ENCODE results near the gene SUMO3. TPM values are rescaled to one million over a fixed set of nuclear protein-coding genes. Genes with fewer than 3 reads are reported as not detected.

Gene SUMO3
- total and polyA plus RNA-seq, 10 of the 15 experiments (the other 5 are each of a cell fraction or from before 2014, with no cell fraction given): 14.3 to 164 (median 89.9) TPM

DNA sequence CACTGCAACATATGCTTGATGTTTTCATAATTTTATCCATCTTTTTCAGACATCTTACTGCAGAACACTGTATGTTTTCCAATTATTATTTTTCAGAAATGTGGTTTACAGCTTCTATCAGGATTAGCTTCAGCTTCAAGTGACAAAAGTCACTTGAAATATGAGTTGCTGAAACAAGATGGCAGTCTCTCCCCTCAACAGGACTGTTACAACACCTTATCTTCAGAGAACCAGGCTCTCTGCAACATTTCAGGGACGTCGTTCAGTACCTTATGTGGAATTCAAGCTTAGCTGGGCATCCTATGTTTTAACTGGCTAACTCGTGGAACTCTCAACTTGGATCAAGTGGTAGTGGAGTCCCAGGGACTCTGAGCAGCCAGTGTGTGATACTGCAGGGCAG lies 14.2 kb downstream of the SUMO3 start:
- Histone ChIP-seq H3K36me3 (ENCODE audit: control insufficient read depth in 2 of 2, insufficient read depth in 2 of 2, low read length in 1 of 2) (peaks cover 6 to 12% of the 10 kb centered on the region in 2 experiments), H3K79me2 (ENCODE audit: control insufficient read depth, insufficient read depth, low read length) (peaks cover 39% of the 10 kb centered on the region), H3K27ac (ENCODE audit: control insufficient read depth, insufficient read depth) (no peak overlapping the region), H3K4me3 (no peak overlapping the region), H3K4me1 (ENCODE audit: control insufficient read depth, insufficient read depth, low read length) (peaks cover 12% of the 10 kb centered on the region), H3K4me2 (ENCODE audit: control insufficient read depth, insufficient read depth) (no peak overlapping the region), H2AFZ (ENCODE audit: control insufficient read depth, low read depth, low read length) (no peak overlapping the region), H3K9ac (ENCODE audit: control insufficient read depth, insufficient read depth, low read length) (no peak overlapping the region), H3K27me3 (replicated peaks in 1 of 2; ENCODE audit: control insufficient read depth in 2 of 2, insufficient read depth in 2 of 2, low read length in 1 of 2) (no peaks in the 10 kb centered on the region), H3K9me3 (replicated peaks; ENCODE audit: control insufficient read depth, insufficient read depth, low read length) (no peaks in the 10 kb centered on the region), H4K20me1 (ENCODE audit: control insufficient read depth, insufficient read depth) (no peaks in the 10 kb centered on the region)
- DNase-seq (ENCODE audit: low read depth, low spot score): no peak
- ChIA-PET RAD21 (ENCODE audit: unreplicated experiment) (interaction anchor here (0.7 kb wide), 1 partner anchor 11 kb away, joined by 4 read pairs; no protein-coding TSS in a partner anchor), CTCF (interaction anchor here (0.9 to 2.9 kb wide), 2 partner anchors 10 to 128 kb away, joined by 3 to 16 read pairs; no protein-coding TSS in a partner anchor), SMC1A (ENCODE audit: uncharacterized antibody, unreplicated experiment) (no interaction called here), POLR2A (interaction anchor here (0.7 to 1.6 kb wide), 2 partner anchors 11 to 506 kb away, joined by 3 to 4 read pairs; no protein-coding TSS in a partner anchor)
- FAIRE-seq: no peak
- intact Hi-C loops (cut with micrococcal nuclease; ENCODE audit: unreplicated experiment): loop anchor here (5.0 to 10.0 kb wide), 3 partner anchors 69 to 331 kb away; partner anchors contain the start of gene PTTG1IP
- no peak for ATAC-seq
- BruUV-seq (replicated peaks): no TSS peak
- in situ Hi-C loops (cut with MboI): no loop called here
- 65% methylated on average over 3 of the region's 3 CpGs for WGBS (ENCODE audit: insufficient coverage, insufficient replicate concordance, low lambda C conversion rate, missing lambda C conversion rate)
- no peak for TF ChIP-seq NR2C2 (IDR thresholded peaks at IDR 0.05; ENCODE audit: borderline replicate concordance, control insufficient read depth, insufficient read length, low read depth)
- TF ChIP-seq CHD4 (IDR thresholded peaks at IDR 0.05): no peak
- TF ChIP-seq, protein P1, sequence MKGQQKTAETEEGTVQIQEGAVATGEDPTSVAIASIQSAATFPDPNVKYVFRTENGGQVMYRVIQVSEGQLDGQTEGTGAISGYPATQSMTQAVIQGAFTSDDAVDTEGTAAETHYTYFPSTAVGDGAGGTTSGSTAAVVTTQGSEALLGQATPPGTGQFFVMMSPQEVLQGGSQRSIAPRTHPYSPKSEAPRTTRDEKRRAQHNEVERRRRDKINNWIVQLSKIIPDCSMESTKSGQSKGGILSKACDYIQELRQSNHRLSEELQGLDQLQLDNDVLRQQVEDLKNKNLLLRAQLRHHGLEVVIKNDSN (IDR thresholded peaks at IDR 0.05; ENCODE audit: borderline replicate concordance, extremely low read length, insufficient read depth, low read depth, low read length): no peak
- TF ChIP-seq ZBTB11 (CRISPR knock-in tag; IDR thresholded peaks at IDR 0.05): no peak
- no peak for TF ChIP-seq SMAD1 (IDR thresholded peaks at IDR 0.05; ENCODE audit: low read depth, partially characterized antibody)
- TF ChIP-seq, protein P2, sequence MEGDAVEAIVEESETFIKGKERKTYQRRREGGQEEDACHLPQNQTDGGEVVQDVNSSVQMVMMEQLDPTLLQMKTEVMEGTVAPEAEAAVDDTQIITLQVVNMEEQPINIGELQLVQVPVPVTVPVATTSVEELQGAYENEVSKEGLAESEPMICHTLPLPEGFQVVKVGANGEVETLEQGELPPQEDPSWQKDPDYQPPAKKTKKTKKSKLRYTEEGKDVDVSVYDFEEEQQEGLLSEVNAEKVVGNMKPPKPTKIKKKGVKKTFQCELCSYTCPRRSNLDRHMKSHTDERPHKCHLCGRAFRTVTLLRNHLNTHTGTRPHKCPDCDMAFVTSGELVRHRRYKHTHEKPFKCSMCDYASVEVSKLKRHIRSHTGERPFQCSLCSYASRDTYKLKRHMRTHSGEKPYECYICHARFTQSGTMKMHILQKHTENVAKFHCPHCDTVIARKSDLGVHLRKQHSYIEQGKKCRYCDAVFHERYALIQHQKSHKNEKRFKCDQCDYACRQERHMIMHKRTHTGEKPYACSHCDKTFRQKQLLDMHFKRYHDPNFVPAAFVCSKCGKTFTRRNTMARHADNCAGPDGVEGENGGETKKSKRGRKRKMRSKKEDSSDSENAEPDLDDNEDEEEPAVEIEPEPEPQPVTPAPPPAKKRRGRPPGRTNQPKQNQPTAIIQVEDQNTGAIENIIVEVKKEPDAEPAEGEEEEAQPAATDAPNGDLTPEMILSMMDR (IDR thresholded peaks at IDR 0.05 in 2 of 3, conservative IDR thresholded peaks at IDR 0.05 in 1 of 3; ENCODE audit: control insufficient read depth in 2 of 3, extremely low read depth in 1 of 3, insufficient read depth in 1 of 3, low read depth in 3 of 3, low read length in 3 of 3): no peak
- TF ChIP-seq SP1 (IDR thresholded peaks at IDR 0.05; ENCODE audit: low read depth, low read length): no peak
- TF ChIP-seq, protein P3, sequence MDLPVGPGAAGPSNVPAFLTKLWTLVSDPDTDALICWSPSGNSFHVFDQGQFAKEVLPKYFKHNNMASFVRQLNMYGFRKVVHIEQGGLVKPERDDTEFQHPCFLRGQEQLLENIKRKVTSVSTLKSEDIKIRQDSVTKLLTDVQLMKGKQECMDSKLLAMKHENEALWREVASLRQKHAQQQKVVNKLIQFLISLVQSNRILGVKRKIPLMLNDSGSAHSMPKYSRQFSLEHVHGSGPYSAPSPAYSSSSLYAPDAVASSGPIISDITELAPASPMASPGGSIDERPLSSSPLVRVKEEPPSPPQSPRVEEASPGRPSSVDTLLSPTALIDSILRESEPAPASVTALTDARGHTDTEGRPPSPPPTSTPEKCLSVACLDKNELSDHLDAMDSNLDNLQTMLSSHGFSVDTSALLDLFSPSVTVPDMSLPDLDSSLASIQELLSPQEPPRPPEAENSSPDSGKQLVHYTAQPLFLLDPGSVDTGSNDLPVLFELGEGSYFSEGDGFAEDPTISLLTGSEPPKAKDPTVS (IDR thresholded peaks at IDR 0.05; ENCODE audit: low read depth, low read length): no peak
- TF ChIP-seq ELK1 (IDR thresholded peaks at IDR 0.05; ENCODE audit: low read depth, low read length): no peak
- TF ChIP-seq MTA3 (IDR thresholded peaks at IDR 0.05; ENCODE audit: borderline replicate concordance, low read length): no peak
- TF ChIP-seq BCL3 (IDR thresholded peaks at IDR 0.05; ENCODE audit: borderline replicate concordance, insufficient read depth, low read depth, low read length, poor library complexity, severe bottlenecking): no peak
- TF ChIP-seq LARP7 (IDR thresholded peaks at IDR 0.05): no peak
